Nephron (organoid): ENCODE measurements around the gene NAT9.
A peak's percentile ranks its signal among the peaks of the same experiment; 100 is the strongest.

Experiments
- H3K27ac Mint-ChIP-seq, 3 experiments: 2 replicates each; pipeline ENCODE4 v1.8.0; 2020; ENCODE audit warnings: mixed read lengths in 3 of 3, mild to moderate bottlenecking in 2 of 3, moderate library complexity in 1 of 3
- H3K27me3 Mint-ChIP-seq: 2 replicates; pipeline ENCODE4 v1.8.0; 2021; ENCODE audit warnings: low read depth, mild to moderate bottlenecking, moderate library complexity, mixed read lengths
- H3K36me3 Mint-ChIP-seq: 2 replicates; pipeline ENCODE4 v1.8.0; 2020; ENCODE audit warnings: low read depth, mixed read lengths
- H3K4me1 Mint-ChIP-seq: 2 replicates; pipeline ENCODE4 v1.8.0; 2020; ENCODE audit warnings: mixed read lengths
- H3K4me3 Mint-ChIP-seq, 3 experiments: 2 replicates each; pipeline ENCODE4 v1.8.0; 2020; ENCODE audit warnings: mild to moderate bottlenecking in 3 of 3, mixed read lengths in 3 of 3, moderate library complexity in 2 of 3
- H3K9me3 Mint-ChIP-seq: 2 replicates; pipeline ENCODE4 v1.8.0; 2020; ENCODE audit warnings: mixed read lengths
- CTCF ChIP-seq, 3 experiments: fragments of 200-600 bp; sonication (generic); IDR thresholded peaks; one replicate each; pipeline ENCODE4 v1.5.0; 2021; ENCODE audit warnings: antibody characterized with exemption in 3 of 3; ENCODE audit not compliant: unreplicated experiment in 3 of 3

The NAT9 gene

GRCh38 chr17:74785981-74786360 lies 9.8 kb upstream of the NAT9 start:
- Mint-ChIP-seq H3K27ac (no peak overlapping the region), H3K4me3 (no peak overlapping the region), H3K4me1 (no peaks in the 10 kb centered on the region), H3K9me3 (no peaks in the 10 kb centered on the region), H3K27me3 (no peaks in the 10 kb centered on the region), H3K36me3 (peaks cover 17% of the 10 kb centered on the region)
- no peak for TF ChIP-seq CTCF (IDR thresholded peaks at IDR 0.05; ENCODE audit: unreplicated experiment in 3 of 3)

GRCh38 chr17:74785096-74785980 lies 9.2 kb upstream of the NAT9 start:
- peak in 1 of 3 experiments; percentile 22 for TF ChIP-seq CTCF (IDR thresholded peaks at IDR 0.05; ENCODE audit: unreplicated experiment in 3 of 3)
- no peak overlapping the region for H3K27ac Mint-ChIP-seq
- peaks cover 10% of the 10 kb centered on the region for H3K36me3 Mint-ChIP-seq
- no peaks in the 10 kb centered on the region for H3K4me1 Mint-ChIP-seq
- no peaks in the 10 kb centered on the region for H3K9me3 Mint-ChIP-seq
- no peaks in the 10 kb centered on the region for H3K27me3 Mint-ChIP-seq
- H3K4me3 Mint-ChIP-seq, result no peak overlapping the region

- peaks cover 8% of the 10 kb centered on the region for H3K36me3 Mint-ChIP-seq
- no peaks in the 10 kb centered on the region for H3K27me3 Mint-ChIP-seq
- no peaks in the 10 kb centered on the region for H3K9me3 Mint-ChIP-seq
- no peak overlapping the region for H3K4me3 Mint-ChIP-seq
- peak overlapping the region in 1 of 3 experiments; percentile 54 for H3K27ac Mint-ChIP-seq
- H3K4me1 Mint-ChIP-seq, result no peaks in the 10 kb centered on the region
- no peak for TF ChIP-seq CTCF (IDR thresholded peaks at IDR 0.05; ENCODE audit: unreplicated experiment in 3 of 3)
Observed at GRCh38 chr17:74784125-74784810, 8.1 kb upstream of the NAT9 start.

- TF ChIP-seq CTCF (IDR thresholded peaks at IDR 0.05; ENCODE audit: unreplicated experiment in 3 of 3), result no peak
- H3K4me3 Mint-ChIP-seq, result no peak overlapping the region
- no peaks in the 10 kb centered on the region for H3K9me3 Mint-ChIP-seq
- H3K27me3 Mint-ChIP-seq, result no peaks in the 10 kb centered on the region
- H3K36me3 Mint-ChIP-seq, result peaks cover 3% of the 10 kb centered on the region
- H3K27ac Mint-ChIP-seq, result no peak overlapping the region
- peaks cover 5% of the 10 kb centered on the region for H3K4me1 Mint-ChIP-seq
Observed at GRCh38 chr17:74782571-74782970, 6.4 kb upstream of the NAT9 start.

GRCh38 chr17:74780443-74781238 lies 4.5 kb upstream of the NAT9 start:
- Mint-ChIP-seq H3K4me3 (peak overlapping the region in 2 of 3 experiments; percentile 44 to 58), H3K27ac (no peak overlapping the region), H3K27me3 (no peaks in the 10 kb centered on the region)

More at GRCh38 chr17:74780443-74781238, 4.5 kb upstream of the NAT9 start:
- no peaks in the 10 kb centered on the region for H3K9me3 Mint-ChIP-seq
- peak; percentile 37 to 58 (median 41) for TF ChIP-seq CTCF (IDR thresholded peaks at IDR 0.05; ENCODE audit: unreplicated experiment in 3 of 3)
- peaks cover 3% of the 10 kb centered on the region for H3K36me3 Mint-ChIP-seq
- H3K4me1 Mint-ChIP-seq, result peaks cover 16% of the 10 kb centered on the region
